Skeletal muscle satellite cell (primary cell): ENCODE data around the gene CRACDL.

ENCODE experiments used
- H3K27me3 ChIP-seq: 2 replicates; pipeline ENCODE4 v1.7.0; 2013; ENCODE audit warnings: low read length; ENCODE audit not compliant: control insufficient read depth, insufficient read depth
- H3K36me3 ChIP-seq: 2 replicates; pipeline ENCODE4 v1.7.0; 2013; ENCODE audit warnings: mild to moderate bottlenecking, control low read depth, low read length; ENCODE audit not compliant: insufficient read depth
- H3K4me1 ChIP-seq: 2 replicates; pipeline ENCODE4 v1.7.0; 2013; ENCODE audit warnings: low read length; ENCODE audit not compliant: control insufficient read depth, insufficient read depth
- H3K4me2 ChIP-seq: 2 replicates; pipeline ENCODE4 v1.7.0; 2013; ENCODE audit warnings: mild to moderate bottlenecking, low read length
- H3K4me3 ChIP-seq: 2 replicates; pipeline ENCODE4 v1.7.0; 2013; ENCODE audit warnings: low read length
- H3K9ac ChIP-seq: 2 replicates; pipeline ENCODE4 v1.7.0; 2013; ENCODE audit warnings: mild to moderate bottlenecking, low read depth, low read length, moderate library complexity
- H3K9me3 ChIP-seq: replicated peaks from 2 replicates; pipeline ENCODE4 v1.7.0; 2013; ENCODE audit warnings: mild to moderate bottlenecking, control low read depth, low read length

Gene CRACDL

DNA sequence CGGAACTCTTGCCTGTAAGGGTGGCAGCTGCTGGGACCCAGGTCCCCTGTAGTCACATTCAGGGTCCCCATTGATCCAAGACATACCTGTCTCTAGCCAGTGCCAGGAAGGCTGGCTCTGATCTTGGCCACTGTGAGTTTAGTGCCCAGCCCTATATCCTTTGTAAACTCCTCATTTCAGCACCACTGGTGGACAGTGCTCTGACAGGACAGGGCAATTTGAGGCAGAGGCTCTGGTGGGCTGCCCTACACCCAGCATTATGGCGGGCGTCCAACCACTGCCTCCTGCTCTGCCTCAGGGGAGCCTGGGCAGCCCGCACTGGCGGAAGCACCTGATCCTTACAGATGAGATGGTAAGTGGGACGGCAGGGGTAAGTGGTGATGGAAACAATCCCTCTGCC lies 149.8 kb downstream of the CRACDL start:
- Histone ChIP-seq H3K4me1 (no peaks in the 10 kb centered on the region), H3K9me3 (no peaks in the 10 kb centered on the region), H3K27me3 (peaks cover 36% of the 10 kb centered on the region), H3K4me3 (no peak overlapping the region), H3K4me2 (no peak overlapping the region), H3K36me3 (no peaks in the 10 kb centered on the region), H3K9ac (no peak overlapping the region)

- H3K4me1 ChIP-seq, result no peaks in the 10 kb centered on the region
- no peaks in the 10 kb centered on the region for H3K36me3 ChIP-seq
- H3K9me3 ChIP-seq, result no peaks in the 10 kb centered on the region
- no peak overlapping the region for H3K9ac ChIP-seq
- H3K27me3 ChIP-seq, result peaks cover 12% of the 10 kb centered on the region
- H3K4me2 ChIP-seq, result no peak overlapping the region
- H3K4me3 ChIP-seq, result no peak overlapping the region
Measured at GRCh38 chr2:98782570-98782969, 153.5 kb downstream of the CRACDL start.

DNA sequence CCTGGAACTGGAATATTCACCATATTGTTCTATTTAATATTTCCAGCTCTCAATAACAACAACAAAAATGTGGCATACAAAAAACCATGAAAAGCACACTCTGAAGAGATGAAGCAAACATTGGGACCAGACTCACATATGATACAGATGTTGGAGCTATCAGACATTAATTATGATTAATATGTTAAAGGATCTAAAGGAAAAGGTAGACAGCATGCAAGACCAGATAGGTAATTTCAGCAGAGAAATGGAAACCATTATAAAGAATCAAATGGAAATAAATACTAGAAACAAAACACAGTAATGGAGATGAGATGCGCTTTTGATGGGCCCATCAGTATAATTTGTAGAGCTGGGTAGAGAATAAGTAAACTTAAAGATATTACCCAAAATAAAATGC lies 154.2 kb downstream of the CRACDL start:
- Histone ChIP-seq H3K4me2 (no peak overlapping the region), H3K27me3 (peaks cover 6% of the 10 kb centered on the region), H3K36me3 (no peaks in the 10 kb centered on the region)

GRCh38 chr2:98778741-98779483 lies 157.1 kb downstream of the CRACDL start:
- Histone ChIP-seq H3K9me3 (no peaks in the 10 kb centered on the region), H3K27me3 (peaks cover 7% of the 10 kb centered on the region), H3K9ac (no peak overlapping the region), H3K4me2 (no peak overlapping the region), H3K4me3 (no peak overlapping the region), H3K36me3 (no peaks in the 10 kb centered on the region), H3K4me1 (peaks cover 6% of the 10 kb centered on the region)

More for the DNA sequence above, 154.2 kb downstream of the CRACDL start:
- Histone ChIP-seq H3K4me3 (no peak overlapping the region), H3K4me1 (no peaks in the 10 kb centered on the region), H3K9me3 (no peaks in the 10 kb centered on the region), H3K9ac (no peak overlapping the region)

GRCh38 chr2:98778151-98778550 lies 157.9 kb downstream of the CRACDL start:
- peaks cover 12% of the 10 kb centered on the region for H3K27me3 ChIP-seq
- no peak overlapping the region for H3K9ac ChIP-seq
- H3K4me2 ChIP-seq, result no peak overlapping the region
- H3K9me3 ChIP-seq, result no peaks in the 10 kb centered on the region
- no peaks in the 10 kb centered on the region for H3K36me3 ChIP-seq
- peaks cover 6% of the 10 kb centered on the region for H3K4me1 ChIP-seq
- no peak overlapping the region for H3K4me3 ChIP-seq

DNA sequence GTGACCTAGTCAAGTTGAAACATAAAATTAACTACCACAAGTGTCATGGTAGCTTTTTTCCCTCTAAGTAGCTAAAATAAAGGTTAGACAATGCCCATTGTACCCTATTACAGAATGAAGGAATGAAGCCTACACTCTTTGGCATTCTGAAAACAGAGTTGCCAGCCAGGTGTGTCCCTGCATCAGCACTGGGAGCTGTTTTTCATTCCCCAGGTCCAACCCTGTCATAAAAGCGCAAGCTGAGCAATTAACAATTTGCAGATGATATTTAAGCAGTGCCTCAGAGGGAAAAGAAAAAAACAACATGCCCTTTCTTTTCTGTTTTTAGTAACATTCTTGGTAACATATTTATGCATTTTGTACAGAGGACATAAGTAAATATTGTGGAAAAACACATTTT lies 158.3 kb downstream of the CRACDL start:
- peaks cover 6% of the 10 kb centered on the region for H3K4me1 ChIP-seq
- H3K4me2 ChIP-seq, result no peak overlapping the region
- H3K27me3 ChIP-seq, result peaks cover 16% of the 10 kb centered on the region
- H3K9me3 ChIP-seq, result no peaks in the 10 kb centered on the region
- H3K9ac ChIP-seq, result no peak overlapping the region
- H3K4me3 ChIP-seq, result no peak overlapping the region
- no peaks in the 10 kb centered on the region for H3K36me3 ChIP-seq

GRCh38 chr2:98777076-98777475 lies 158.9 kb downstream of the CRACDL start:
- no peak overlapping the region for H3K9ac ChIP-seq
- no peak overlapping the region for H3K4me2 ChIP-seq
- H3K27me3 ChIP-seq, result peaks cover 20% of the 10 kb centered on the region
- H3K36me3 ChIP-seq, result no peaks in the 10 kb centered on the region
- peaks cover 6% of the 10 kb centered on the region for H3K4me1 ChIP-seq
- no peaks in the 10 kb centered on the region for H3K9me3 ChIP-seq
- H3K4me3 ChIP-seq, result no peak overlapping the region

DNA sequence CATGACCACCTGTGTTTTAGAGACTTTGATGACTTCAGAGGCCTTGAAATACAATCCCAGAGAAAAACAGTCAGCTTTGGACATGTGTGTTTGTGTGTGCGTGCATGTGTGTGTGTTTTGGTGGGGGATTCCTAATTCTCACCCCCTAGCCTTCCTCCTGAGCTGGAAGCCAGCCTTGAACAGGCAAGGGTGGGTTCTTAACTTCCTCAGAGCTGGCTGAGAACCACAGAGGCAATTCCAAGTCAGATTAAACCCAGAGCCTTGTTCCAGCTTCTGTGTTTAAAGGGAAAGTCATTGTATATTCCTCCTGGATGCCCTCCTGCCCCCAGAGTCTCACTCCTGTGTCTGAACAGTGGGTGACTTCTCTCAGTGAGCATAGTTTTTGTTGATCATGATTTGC lies 159.9 kb downstream of the CRACDL start:
- H3K9ac ChIP-seq, result no peak overlapping the region
- H3K27me3 ChIP-seq, result peaks cover 29% of the 10 kb centered on the region
- no peak overlapping the region for H3K4me3 ChIP-seq
- peaks cover 6% of the 10 kb centered on the region for H3K4me1 ChIP-seq
- H3K36me3 ChIP-seq, result no peaks in the 10 kb centered on the region
- no peak overlapping the region for H3K4me2 ChIP-seq
- H3K9me3 ChIP-seq, result no peaks in the 10 kb centered on the region

DNA sequence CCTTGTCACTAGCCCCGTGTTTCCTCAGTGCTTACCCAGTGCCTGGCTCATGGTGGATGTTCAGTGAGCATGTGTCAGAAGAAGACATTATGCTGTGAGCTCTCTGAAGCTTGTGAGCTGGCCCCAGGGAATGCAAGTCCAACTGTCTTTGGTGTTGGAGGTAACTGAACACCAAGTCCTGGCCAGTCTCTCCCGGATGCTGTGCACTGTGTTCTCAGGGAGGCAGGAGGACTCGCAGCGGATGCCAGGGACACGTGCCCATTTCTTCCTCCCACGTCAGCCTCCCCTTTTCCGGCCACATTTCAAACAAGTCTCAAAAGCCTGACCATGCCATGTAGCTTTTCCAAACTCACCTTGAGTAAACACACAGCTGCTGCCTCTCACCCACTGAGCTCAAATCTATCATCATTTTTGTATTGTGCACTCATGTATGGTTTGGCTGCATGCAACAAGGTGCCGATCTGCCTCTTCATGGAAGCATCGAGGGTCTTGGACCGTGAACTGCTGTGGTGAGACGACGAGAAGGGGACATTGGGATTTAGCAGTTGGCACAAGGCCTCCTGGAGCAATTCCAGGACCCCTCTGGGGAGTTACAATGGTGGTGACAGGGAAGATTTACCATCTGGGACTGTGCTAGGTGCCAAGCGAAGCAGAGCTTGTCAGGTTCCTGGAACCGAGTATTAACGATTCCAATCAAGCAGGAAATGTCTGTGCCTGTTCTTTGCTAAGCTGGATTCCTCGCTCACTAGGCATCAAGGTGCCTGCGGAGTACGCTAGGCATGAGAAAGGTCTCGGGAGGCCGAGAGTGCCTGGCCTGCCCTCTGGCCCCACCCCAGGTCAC lies 160.7 kb downstream of the CRACDL start:
- Histone ChIP-seq H3K4me3 (no peak overlapping the region), H3K36me3 (no peaks in the 10 kb centered on the region), H3K4me2 (no peak overlapping the region), H3K4me1 (peaks cover 6% of the 10 kb centered on the region), H3K27me3 (peaks cover 29% of the 10 kb centered on the region), H3K9me3 (no peaks in the 10 kb centered on the region), H3K9ac (no peak overlapping the region)

DNA sequence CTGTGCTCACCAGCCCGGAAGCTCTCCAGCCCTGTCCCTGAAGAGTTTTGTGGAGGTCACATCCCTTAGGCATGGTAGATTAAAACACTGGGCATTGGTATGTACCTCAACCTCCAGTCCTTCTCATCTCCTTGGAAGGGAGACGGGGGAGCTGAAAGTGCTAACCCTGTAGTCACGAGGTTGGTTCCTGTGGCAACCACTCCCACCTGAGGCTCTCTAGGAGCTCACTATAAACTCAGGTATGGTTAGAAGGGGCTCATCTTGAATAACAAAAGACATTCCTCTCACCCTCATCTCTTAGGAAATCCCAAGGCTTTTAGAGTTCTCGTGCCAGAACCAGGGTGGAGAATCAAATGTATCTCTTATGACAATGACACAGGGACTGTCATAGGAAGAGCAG lies 162.1 kb downstream of the CRACDL start:
- Histone ChIP-seq H3K36me3 (no peaks in the 10 kb centered on the region), H3K27me3 (peaks cover 29% of the 10 kb centered on the region), H3K4me1 (peaks cover 10% of the 10 kb centered on the region), H3K4me2 (no peak overlapping the region), H3K9me3 (no peaks in the 10 kb centered on the region), H3K9ac (no peak overlapping the region), H3K4me3 (no peak overlapping the region)

GRCh38 chr2:98773169-98773568 lies 162.9 kb downstream of the CRACDL start:
- no peak overlapping the region for H3K4me3 ChIP-seq
- peaks cover 29% of the 10 kb centered on the region for H3K27me3 ChIP-seq
- no peaks in the 10 kb centered on the region for H3K36me3 ChIP-seq
- H3K4me1 ChIP-seq, result peaks cover 18% of the 10 kb centered on the region
- no peaks in the 10 kb centered on the region for H3K9me3 ChIP-seq
- no peak overlapping the region for H3K4me2 ChIP-seq
- no peak overlapping the region for H3K9ac ChIP-seq
